ENCODE measurements around the gene SFTPB. TPM values are rescaled to one million over a fixed set of nuclear protein-coding genes. Genes with fewer than 3 reads are reported as not detected.

SFTPB gene
- polyA plus RNA-seq, 1 donor from 2014 or later: not detected

- H3K79me2 ChIP-seq (replicated peaks; ENCODE audit: insufficient read depth, low read length): no peaks in the 10 kb centered on the region
- no peaks in the 10 kb centered on the region for H3F3A ChIP-seq (ENCODE audit: insufficient read depth, low read length, poor library complexity, severe bottlenecking)
- H3K4me2 ChIP-seq (ENCODE audit: low read length): no peak overlapping the region
- H2AFZ ChIP-seq (ENCODE audit: low read depth, low read length): no peak overlapping the region
- H4K20me1 ChIP-seq (ENCODE audit: insufficient read depth): no peaks in the 10 kb centered on the region
- H3K9me3 ChIP-seq (ENCODE audit: low read length): no peaks in the 10 kb centered on the region
- H3K27me3 ChIP-seq (ENCODE audit: insufficient read depth, low read depth, low read length): no peaks in the 10 kb centered on the region
- TF ChIP-seq REST (IDR thresholded peaks at IDR 0.05; ENCODE audit: borderline replicate concordance): no peak
- no peak overlapping the region for H3K9ac ChIP-seq (ENCODE audit: low read length)
- no peaks in the 10 kb centered on the region for H3K9me2 ChIP-seq (ENCODE audit: insufficient read depth, low read length)
- no peaks in the 10 kb centered on the region for H3K36me3 ChIP-seq (ENCODE audit: insufficient read depth, low read length)
- H3K27ac ChIP-seq (ENCODE audit: low read length): no peak overlapping the region
- H3K4me3 ChIP-seq (ENCODE audit: low read length): no peak overlapping the region
Measured at GRCh38 chr2:85695121-85695520, 27.1 kb upstream of the SFTPB start.

- H4K20me1 ChIP-seq (ENCODE audit: insufficient read depth): no peaks in the 10 kb centered on the region
- H3K4me2 ChIP-seq (ENCODE audit: low read length): no peak within 1 kb of the TSS
- H3K9me2 ChIP-seq (ENCODE audit: insufficient read depth, low read length): no peaks in the 10 kb centered on the region
- no peaks in the 10 kb centered on the region for H3K79me2 ChIP-seq (replicated peaks; ENCODE audit: insufficient read depth, low read length)
- no peak within 1 kb of the TSS for H2AFZ ChIP-seq (ENCODE audit: low read depth, low read length)
- H3K36me3 ChIP-seq (ENCODE audit: insufficient read depth, low read length): no peaks in the 10 kb centered on the region
- H3K27me3 ChIP-seq (ENCODE audit: insufficient read depth, low read depth, low read length): no peaks in the 10 kb centered on the region
- no peak within 1 kb of the TSS for H3K9ac ChIP-seq (ENCODE audit: low read length)
- H3K4me3 ChIP-seq (ENCODE audit: low read length): no peak within 1 kb of the TSS
- H3K9me3 ChIP-seq (ENCODE audit: low read length): no peaks in the 10 kb centered on the region
- TF ChIP-seq EZH2 (IDR thresholded peaks at IDR 0.05; ENCODE audit: borderline replicate concordance, insufficient read depth, low read length, poor library complexity, severe bottlenecking): no peak
- TF ChIP-seq TAF1 (IDR thresholded peaks at IDR 0.05; ENCODE audit: low read depth): no peak
- no peak for TF ChIP-seq MXI1 (conservative IDR thresholded peaks at IDR 0.05; ENCODE audit: poor library complexity, severe bottlenecking)
- TF ChIP-seq EP300 (conservative IDR thresholded peaks at IDR 0.05; ENCODE audit: poor library complexity, severe bottlenecking): no peak
- TF ChIP-seq SMC3 (conservative IDR thresholded peaks at IDR 0.05; ENCODE audit: poor library complexity): no peak
- H3F3A ChIP-seq (ENCODE audit: insufficient read depth, low read length, poor library complexity, severe bottlenecking): no peaks in the 10 kb centered on the region
- no peak within 1 kb of the TSS for H3K27ac ChIP-seq (ENCODE audit: low read length)
Measured at GRCh38 chr2:85694052-85695025, 26.3 kb upstream of the SFTPB start, which contains the start of gene GNLY. Gene GNLY (plus strand): TSS chr2:85694358. CDS start chr2:85694419, 61 bp downstream.

- Histone ChIP-seq H3F3A (ENCODE audit: insufficient read depth, low read length, poor library complexity, severe bottlenecking) (no peaks in the 10 kb centered on the region), H3K27ac (ENCODE audit: low read length) (no peak overlapping the region), H3K9me3 (ENCODE audit: low read length) (no peaks in the 10 kb centered on the region), H3K27me3 (ENCODE audit: insufficient read depth, low read depth, low read length) (no peaks in the 10 kb centered on the region), H4K20me1 (ENCODE audit: insufficient read depth) (no peaks in the 10 kb centered on the region), H3K4me3 (ENCODE audit: low read length) (no peak overlapping the region), H3K79me2 (replicated peaks; ENCODE audit: insufficient read depth, low read length) (no peaks in the 10 kb centered on the region), H3K9me2 (ENCODE audit: insufficient read depth, low read length) (no peaks in the 10 kb centered on the region), H3K4me2 (ENCODE audit: low read length) (no peak overlapping the region), H3K9ac (ENCODE audit: low read length) (no peak overlapping the region), H2AFZ (ENCODE audit: low read depth, low read length) (no peak overlapping the region), H3K36me3 (ENCODE audit: insufficient read depth, low read length) (no peaks in the 10 kb centered on the region)
- TF ChIP-seq RAD21 (conservative IDR thresholded peaks at IDR 0.05): no peak
- TF ChIP-seq EZH2 (IDR thresholded peaks at IDR 0.05; ENCODE audit: borderline replicate concordance, insufficient read depth, low read length, poor library complexity, severe bottlenecking): no peak
- TF ChIP-seq EP300 (conservative IDR thresholded peaks at IDR 0.05; ENCODE audit: poor library complexity, severe bottlenecking): no peak
Measured at GRCh38 chr2:85692039-85692645, 24.1 kb upstream of the SFTPB start.
